GM12878 (cell line): ENCODE measurements around the gene SORCS1.

Experiments
- CTCF ChIP-seq, 3 experiments: IDR thresholded peaks in 2 of 3; conservative IDR thresholded peaks in 1 of 3; 2 replicates each; pipeline ENCODE4 v1.5.1; 2011; ENCODE audit warnings: low read depth in 3 of 3, low read length in 3 of 3, mild to moderate bottlenecking in 3 of 3, control low read depth in 2 of 3, moderate library complexity in 2 of 3, inconsistent platforms in 1 of 3, mixed read lengths in 1 of 3; ENCODE audit not compliant: control insufficient read depth in 2 of 3, insufficient read depth in 1 of 3; ENCODE audit errors: extremely low read depth in 1 of 3
- MAX ChIP-seq: IDR thresholded peaks from 2 replicates; pipeline ENCODE4 v1.6.1; 2012; ENCODE audit warnings: low read depth, low read length, improper control_type of control experiment
- POLR2AphosphoS5 ChIP-seq: IDR thresholded peaks from 2 replicates; pipeline ENCODE4 v1.6.1; 2011; ENCODE audit warnings: mild to moderate bottlenecking, low read length, inconsistent platforms
- SPI1 ChIP-seq: IDR thresholded peaks from 2 replicates; pipeline ENCODE4 v1.6.1; 2011; ENCODE audit warnings: low read depth, mild to moderate bottlenecking, low read length, moderate library complexity, borderline replicate concordance; ENCODE audit not compliant: insufficient read depth

- TF ChIP-seq CTCF (IDR thresholded peaks at IDR 0.05 in 2 of 3, conservative IDR thresholded peaks at IDR 0.05 in 1 of 3; ENCODE audit: control insufficient read depth in 2 of 3, extremely low read depth in 1 of 3, insufficient read depth in 1 of 3, low read depth in 3 of 3, low read length in 3 of 3) (no peak), SPI1 (no peak), POLR2AphosphoS5 (no peak), MAX (no peak)
Measured at GRCh38 chr10:107148906-107149305, 15.6 kb downstream of the SORCS1 start.
